DND-41 (cell line): ENCODE data around the gene VSX1.
A peak's percentile ranks its signal among the peaks of the same experiment; 100 is the strongest.

Experiments
- ATAC-seq: fragments of 200-7000 bp; cut with Tn5 transposase; 3 replicates; pipeline ENCODE4 v1.9.1; 2021; ENCODE audit warnings: low read depth; ENCODE audit not compliant: insufficient read depth
- DNase-seq: peaks from one replicate; pipeline ENCODE4 v3.0.0-alpha.2; 2020
- H2AFZ ChIP-seq: 2 replicates; pipeline ENCODE4 v1.6.0; 2012; ENCODE audit warnings: low read depth, low read length
- H3K27ac ChIP-seq: 2 replicates; pipeline ENCODE4 v1.5.1; 2012; ENCODE audit warnings: low read length, inconsistent platforms
- H3K27me3 ChIP-seq: fragments of 200-600 bp; sonication (generic); 2 replicates; pipeline ENCODE4 v1.6.0; 2012; ENCODE audit warnings: low read length, mild to moderate bottlenecking, inconsistent platforms; ENCODE audit not compliant: insufficient read depth, poor library complexity
- H3K36me3 ChIP-seq: 2 replicates; pipeline ENCODE4 v1.5.1; 2012; ENCODE audit warnings: low read length, inconsistent platforms; ENCODE audit not compliant: insufficient read depth
- H3K4me1 ChIP-seq: 2 replicates; pipeline ENCODE4 v1.5.1; 2012; ENCODE audit warnings: mild to moderate bottlenecking, low read length; ENCODE audit not compliant: insufficient read depth
- H3K4me2 ChIP-seq: 2 replicates; pipeline ENCODE4 v1.6.0; 2012; ENCODE audit warnings: mild to moderate bottlenecking, moderate library complexity, low read length, inconsistent platforms; ENCODE audit not compliant: insufficient read depth
- H3K4me3 ChIP-seq, 2 experiments: fragments of 200-600 bp in 1 of 2; shearing (Covaris generic) in 1 of 2; 2 replicates each; pipeline ENCODE4 v1.5.1; 2012 to 2016; ENCODE audit warnings: inconsistent platforms in 2 of 2, low read length in 2 of 2, mild to moderate bottlenecking in 2 of 2, low read depth in 1 of 2, moderate library complexity in 1 of 2
- H3K79me2 ChIP-seq: 2 replicates; pipeline ENCODE4 v1.6.0; 2012; ENCODE audit warnings: low read length, inconsistent platforms; ENCODE audit not compliant: insufficient read depth
- H3K9ac ChIP-seq: 2 replicates; pipeline ENCODE4 v1.6.0; 2012; ENCODE audit warnings: low read depth, mild to moderate bottlenecking, inconsistent platforms, low read length, moderate library complexity
- H3K9me3 ChIP-seq: 2 replicates; pipeline ENCODE4 v1.5.1; 2012; ENCODE audit warnings: low read length, moderate library complexity, mild to moderate bottlenecking, inconsistent platforms; ENCODE audit not compliant: insufficient read depth, severe bottlenecking
- H4K20me1 ChIP-seq: 2 replicates; pipeline ENCODE4 v1.6.0; 2012; ENCODE audit warnings: low read length; ENCODE audit not compliant: insufficient read depth
- EZH2 ChIP-seq: IDR thresholded peaks from 3 replicates; pipeline ENCODE4 v1.6.1; 2012; ENCODE audit warnings: borderline replicate concordance, low read depth, mild to moderate bottlenecking, moderate library complexity, low read length, inconsistent platforms; ENCODE audit not compliant: severe bottlenecking
- TF ChIP-seq, protein P1 (sequence below): IDR thresholded peaks from 2 replicates; pipeline ENCODE4 v1.5.1; 2012; ENCODE audit warnings: borderline replicate concordance, low read length, moderate library complexity, mild to moderate bottlenecking; ENCODE audit not compliant: poor library complexity, severe bottlenecking; ENCODE audit errors: extremely low read depth

VSX1 gene

GRCh38 chr20:25030007-25030648 lies 51.8 kb downstream of the VSX1 start:
- H2AFZ ChIP-seq, result no peak overlapping the region
- H3K27me3 ChIP-seq, result no peaks in the 10 kb centered on the region
- DNase-seq, result no peak
- ATAC-seq, result no peak
- no peak overlapping the region for H3K9ac ChIP-seq
- no peaks in the 10 kb centered on the region for H3K4me1 ChIP-seq
- TF ChIP-seq, protein P1, sequence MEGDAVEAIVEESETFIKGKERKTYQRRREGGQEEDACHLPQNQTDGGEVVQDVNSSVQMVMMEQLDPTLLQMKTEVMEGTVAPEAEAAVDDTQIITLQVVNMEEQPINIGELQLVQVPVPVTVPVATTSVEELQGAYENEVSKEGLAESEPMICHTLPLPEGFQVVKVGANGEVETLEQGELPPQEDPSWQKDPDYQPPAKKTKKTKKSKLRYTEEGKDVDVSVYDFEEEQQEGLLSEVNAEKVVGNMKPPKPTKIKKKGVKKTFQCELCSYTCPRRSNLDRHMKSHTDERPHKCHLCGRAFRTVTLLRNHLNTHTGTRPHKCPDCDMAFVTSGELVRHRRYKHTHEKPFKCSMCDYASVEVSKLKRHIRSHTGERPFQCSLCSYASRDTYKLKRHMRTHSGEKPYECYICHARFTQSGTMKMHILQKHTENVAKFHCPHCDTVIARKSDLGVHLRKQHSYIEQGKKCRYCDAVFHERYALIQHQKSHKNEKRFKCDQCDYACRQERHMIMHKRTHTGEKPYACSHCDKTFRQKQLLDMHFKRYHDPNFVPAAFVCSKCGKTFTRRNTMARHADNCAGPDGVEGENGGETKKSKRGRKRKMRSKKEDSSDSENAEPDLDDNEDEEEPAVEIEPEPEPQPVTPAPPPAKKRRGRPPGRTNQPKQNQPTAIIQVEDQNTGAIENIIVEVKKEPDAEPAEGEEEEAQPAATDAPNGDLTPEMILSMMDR, result no peak
- no peak for TF ChIP-seq EZH2
- peaks cover 30% of the 10 kb centered on the region for H4K20me1 ChIP-seq
- H3K9me3 ChIP-seq, result no peaks in the 10 kb centered on the region
- H3K4me2 ChIP-seq, result no peak overlapping the region
- no peak overlapping the region for H3K27ac ChIP-seq
- H3K79me2 ChIP-seq, result peaks cover 50% of the 10 kb centered on the region
- peaks cover 53% of the 10 kb centered on the region for H3K36me3 ChIP-seq
- H3K4me3 ChIP-seq, result no peak overlapping the region

GRCh38 chr20:25025986-25026605 lies 55.8 kb downstream of the VSX1 start:
- no peaks in the 10 kb centered on the region for H3K9me3 ChIP-seq
- H3K9ac ChIP-seq, result no peak overlapping the region
- peaks cover 27% of the 10 kb centered on the region; the same call in 1 of the 2 replicates for H4K20me1 ChIP-seq
- DNase-seq (no peak), ATAC-seq (no peak)
- no peak overlapping the region for H3K4me3 ChIP-seq
- H3K79me2 ChIP-seq, result peaks cover 41% of the 10 kb centered on the region
- no peaks in the 10 kb centered on the region for H3K27me3 ChIP-seq
- peak overlapping the region; percentile 33; the same call in 1 of the 2 replicates for H3K27ac ChIP-seq
- H3K36me3 ChIP-seq, result peaks cover 79% of the 10 kb centered on the region
- no peak for TF ChIP-seq EZH2
- TF ChIP-seq, protein P1, result no peak
- no peaks in the 10 kb centered on the region for H3K4me1 ChIP-seq
- H2AFZ ChIP-seq, result no peak overlapping the region
- no peak overlapping the region for H3K4me2 ChIP-seq
